HS-5 (cell line): ENCODE data around the gene LZTFL1.

Experiments
- DNase-seq: peaks from one replicate; pipeline ENCODE4 v3.0.0-alpha.2; 2012; ENCODE audit warnings: low read depth

LZTFL1 gene

GRCh38 chr3:45841757-45842491 lies at the start of gene LZTFL1:
LZTFL1 (minus strand) TSS chr3:45842119; CDS start chr3:45841991, 128 bp downstream.
- DNase-seq = peak; percentile 95

- DNase-seq = no peak
These were observed 48.5 kb upstream of the LZTFL1 start for GRCh38 chr3:45890405-45890804.

- DNase-seq = no peak
These were observed 47.4 kb upstream of the LZTFL1 start for GRCh38 chr3:45889337-45889736.

GRCh38 chr3:45887759-45888511 lies 46.0 kb upstream of the LZTFL1 start:
- no peak for DNase-seq

- no peak for DNase-seq
These were observed 45.4 kb upstream of the LZTFL1 start for GRCh38 chr3:45887285-45887684.

GRCh38 chr3:45885979-45886705 lies 44.2 kb upstream of the LZTFL1 start, which contains the start of gene CCR9:
CCR9 (plus strand) TSS chr3:45886543; CDS start chr3:45894934, 8,391 bp downstream.
- DNase-seq = no peak

GRCh38 chr3:45884368-45885201 lies 42.7 kb upstream of the LZTFL1 start:
- DNase-seq = no peak

- no peak for DNase-seq
These were observed 39.4 kb upstream of the LZTFL1 start for GRCh38 chr3:45881078-45882022.

GRCh38 chr3:45880725-45881077 lies 38.8 kb upstream of the LZTFL1 start:
- DNase-seq = no peak

GRCh38 chr3:45878124-45878523 lies 36.2 kb upstream of the LZTFL1 start:
- no peak for DNase-seq

GRCh38 chr3:45874677-45875346 lies 32.9 kb upstream of the LZTFL1 start:
- DNase-seq = no peak

GRCh38 chr3:45873638-45874037 lies 31.7 kb upstream of the LZTFL1 start:
- DNase-seq = no peak

- no peak for DNase-seq
These were observed 31.1 kb upstream of the LZTFL1 start for GRCh38 chr3:45873036-45873435.

- no peak for DNase-seq
These were observed 30.6 kb upstream of the LZTFL1 start for GRCh38 chr3:45872569-45872968.

- no peak for DNase-seq
These were observed 29.9 kb upstream of the LZTFL1 start for GRCh38 chr3:45871780-45872179.

- DNase-seq = no peak
These were observed 28.2 kb upstream of the LZTFL1 start for GRCh38 chr3:45870099-45870498.

GRCh38 chr3:45869638-45870037 lies 27.7 kb upstream of the LZTFL1 start:
- no peak for DNase-seq

- no peak for DNase-seq
These were observed 26.7 kb upstream of the LZTFL1 start for GRCh38 chr3:45868650-45869049.

- DNase-seq = no peak
These were observed 26.3 kb upstream of the LZTFL1 start for GRCh38 chr3:45868213-45868612.

- no peak for DNase-seq
These were observed 23.6 kb upstream of the LZTFL1 start for GRCh38 chr3:45865563-45865962.
